Measurements from ENCODE around the gene FLAD1.

The FLAD1 gene

GRCh38 chr1:155035936-155036335, 52.8 kb downstream of the FLAD1 start:
- H3K18ac ChIP-seq (ENCODE audit: low read length) = no peak overlapping the region
- no peak overlapping the region for H3K27ac ChIP-seq (ENCODE audit: low read depth, low read length)
- H4K91ac ChIP-seq (ENCODE audit: low read depth, low read length) = no peak overlapping the region
- DNase-seq = no peak
- no peak overlapping the region for H2BK5ac ChIP-seq (ENCODE audit: low read depth, low read length, poor library complexity)
- H4K8ac ChIP-seq (ENCODE audit: low read depth, low read length) = no peak overlapping the region
- H2AFZ ChIP-seq (ENCODE audit: insufficient read depth, low read length, poor library complexity) = no peak overlapping the region
- no peaks in the 10 kb centered on the region for H3K27me3 ChIP-seq (ENCODE audit: insufficient read depth, low read length)
- H3K9ac ChIP-seq (ENCODE audit: low read length) = no peak overlapping the region
- H3K36me3 ChIP-seq (ENCODE audit: control insufficient read depth in 1 of 2, insufficient read depth in 2 of 2, low read length in 2 of 2) = no peaks in the 10 kb centered on the region
- H2BK120ac ChIP-seq (ENCODE audit: insufficient read depth, low read length, poor library complexity) = no peak overlapping the region
- no peak overlapping the region for H3K14ac ChIP-seq (ENCODE audit: low read length)
- WGBS (ENCODE audit: extremely low coverage, insufficient coverage, insufficient read length) = no CpG with 5 or more reads among the region's 2 CpGs
- H3K4ac ChIP-seq (ENCODE audit: low read depth, low read length) = no peak overlapping the region
- no peak overlapping the region for H3K23ac ChIP-seq (ENCODE audit: low read length)
- no peak overlapping the region for H3K4me3 ChIP-seq (ENCODE audit: low read depth, low read length)
- H3K9me3 ChIP-seq (ENCODE audit: insufficient read depth, low read depth, low read length) = no peaks in the 10 kb centered on the region
- H3K4me2 ChIP-seq (ENCODE audit: low read length) = no peak overlapping the region
- no peaks in the 10 kb centered on the region for H3K79me2 ChIP-seq (ENCODE audit: control insufficient read depth, insufficient read depth, low read length, poor library complexity)
- H3K4me1 ChIP-seq (ENCODE audit: control insufficient read depth in 1 of 2, insufficient read depth in 2 of 2, low read length in 2 of 2) = peaks cover 9% of the 10 kb centered on the region in 2 experiments
- no peak overlapping the region for H2BK12ac ChIP-seq (ENCODE audit: low read length)
- no peak overlapping the region for H2AK5ac ChIP-seq (ENCODE audit: low read length)
- no peaks in the 10 kb centered on the region for H3K79me1 ChIP-seq (ENCODE audit: low read length)
- no peak overlapping the region for H4K12ac ChIP-seq (ENCODE audit: low read depth, low read length)

- no peak overlapping the region for H3K4ac ChIP-seq (ENCODE audit: low read depth, low read length)
- no peak overlapping the region for H2BK120ac ChIP-seq (ENCODE audit: insufficient read depth, low read length, poor library complexity)
- no peak overlapping the region for H4K12ac ChIP-seq (ENCODE audit: low read depth, low read length)
- no peak overlapping the region for H3K9ac ChIP-seq (ENCODE audit: low read length)
- no peak overlapping the region for H2AFZ ChIP-seq (ENCODE audit: insufficient read depth, low read length, poor library complexity)
- H3K27ac ChIP-seq (ENCODE audit: low read depth, low read length) = no peak overlapping the region
- no peak overlapping the region for H4K8ac ChIP-seq (ENCODE audit: low read depth, low read length)
- no peak overlapping the region for H3K23ac ChIP-seq (ENCODE audit: low read length)
- H2AK5ac ChIP-seq (ENCODE audit: low read length) = no peak overlapping the region
- H3K79me2 ChIP-seq (ENCODE audit: control insufficient read depth, insufficient read depth, low read length, poor library complexity) = no peaks in the 10 kb centered on the region
- H4K91ac ChIP-seq (ENCODE audit: low read depth, low read length) = no peak overlapping the region
- no peak overlapping the region for H3K18ac ChIP-seq (ENCODE audit: low read length)
- H3K27me3 ChIP-seq (ENCODE audit: insufficient read depth, low read length) = no peaks in the 10 kb centered on the region
- no peak overlapping the region for H3K4me3 ChIP-seq (ENCODE audit: low read depth, low read length)
- no peaks in the 10 kb centered on the region for H3K9me3 ChIP-seq (ENCODE audit: insufficient read depth, low read depth, low read length)
- H3K4me2 ChIP-seq (ENCODE audit: low read length) = no peak overlapping the region
- no peak overlapping the region for H2BK12ac ChIP-seq (ENCODE audit: low read length)
- peaks cover 9% of the 10 kb centered on the region in 2 experiments for H3K4me1 ChIP-seq (ENCODE audit: control insufficient read depth in 1 of 2, insufficient read depth in 2 of 2, low read length in 2 of 2)
- no peaks in the 10 kb centered on the region for H3K36me3 ChIP-seq (ENCODE audit: control insufficient read depth in 1 of 2, insufficient read depth in 2 of 2, low read length in 2 of 2)
- no CpG with 5 or more reads among the region's 3 CpGs for WGBS (ENCODE audit: extremely low coverage, insufficient coverage, insufficient read length)
- H3K14ac ChIP-seq (ENCODE audit: low read length) = no peak overlapping the region
- H2BK5ac ChIP-seq (ENCODE audit: low read depth, low read length, poor library complexity) = no peak overlapping the region
- H3K79me1 ChIP-seq (ENCODE audit: low read length) = no peaks in the 10 kb centered on the region
- DNase-seq = no peak
Observed at GRCh38 chr1:155037043-155037442, 53.9 kb downstream of the FLAD1 start.

- no peak overlapping the region for H4K91ac ChIP-seq (ENCODE audit: low read depth, low read length)
- no peak overlapping the region for H3K27ac ChIP-seq (ENCODE audit: low read depth, low read length)
- no peak overlapping the region for H3K23ac ChIP-seq (ENCODE audit: low read length)
- no CpG with 5 or more reads among the region's 6 CpGs for WGBS (ENCODE audit: extremely low coverage, insufficient coverage, insufficient read length)
- no peaks in the 10 kb centered on the region for H3K27me3 ChIP-seq (ENCODE audit: insufficient read depth, low read length)
- H2BK120ac ChIP-seq (ENCODE audit: insufficient read depth, low read length, poor library complexity) = no peak overlapping the region
- H4K12ac ChIP-seq (ENCODE audit: low read depth, low read length) = no peak overlapping the region
- DNase-seq = no peak
- no peak overlapping the region for H3K4me2 ChIP-seq (ENCODE audit: low read length)
- H3K4me1 ChIP-seq (ENCODE audit: control insufficient read depth in 1 of 2, insufficient read depth in 2 of 2, low read length in 2 of 2) = peaks cover 9% of the 10 kb centered on the region in 2 experiments
- no peaks in the 10 kb centered on the region for H3K9me3 ChIP-seq (ENCODE audit: insufficient read depth, low read depth, low read length)
- H3K4ac ChIP-seq (ENCODE audit: low read depth, low read length) = no peak overlapping the region
- no peak overlapping the region for H2AFZ ChIP-seq (ENCODE audit: insufficient read depth, low read length, poor library complexity)
- no peak overlapping the region for H2AK5ac ChIP-seq (ENCODE audit: low read length)
- no peak overlapping the region for H2BK5ac ChIP-seq (ENCODE audit: low read depth, low read length, poor library complexity)
- no peaks in the 10 kb centered on the region for H3K79me2 ChIP-seq (ENCODE audit: control insufficient read depth, insufficient read depth, low read length, poor library complexity)
- no peak overlapping the region for H3K18ac ChIP-seq (ENCODE audit: low read length)
- H3K36me3 ChIP-seq (ENCODE audit: control insufficient read depth in 1 of 2, insufficient read depth in 2 of 2, low read length in 2 of 2) = no peaks in the 10 kb centered on the region
- no peak overlapping the region for H3K9ac ChIP-seq (ENCODE audit: low read length)
- no peak overlapping the region for H4K8ac ChIP-seq (ENCODE audit: low read depth, low read length)
- H2BK12ac ChIP-seq (ENCODE audit: low read length) = no peak overlapping the region
- H3K14ac ChIP-seq (ENCODE audit: low read length) = no peak overlapping the region
- no peaks in the 10 kb centered on the region for H3K79me1 ChIP-seq (ENCODE audit: low read length)
- no peak overlapping the region for H3K4me3 ChIP-seq (ENCODE audit: low read depth, low read length)
Observed at GRCh38 chr1:155037851-155038441, 54.8 kb downstream of the FLAD1 start.

GRCh38 chr1:155038602-155039307, 55.6 kb downstream of the FLAD1 start:
- H2BK120ac ChIP-seq (ENCODE audit: insufficient read depth, low read length, poor library complexity) = no peak overlapping the region
- no peaks in the 10 kb centered on the region for H3K79me2 ChIP-seq (ENCODE audit: control insufficient read depth, insufficient read depth, low read length, poor library complexity)
- H4K12ac ChIP-seq (ENCODE audit: low read depth, low read length) = no peak overlapping the region
- no peak overlapping the region for H2BK5ac ChIP-seq (ENCODE audit: low read depth, low read length, poor library complexity)
- H3K4me3 ChIP-seq (ENCODE audit: low read depth, low read length) = no peak overlapping the region
- H3K4me1 ChIP-seq (ENCODE audit: control insufficient read depth in 1 of 2, insufficient read depth in 2 of 2, low read length in 2 of 2) = peaks cover 9% of the 10 kb centered on the region in 2 experiments
- H3K23ac ChIP-seq (ENCODE audit: low read length) = no peak overlapping the region
- no peaks in the 10 kb centered on the region for H3K27me3 ChIP-seq (ENCODE audit: insufficient read depth, low read length)
- no peak overlapping the region for H2AFZ ChIP-seq (ENCODE audit: insufficient read depth, low read length, poor library complexity)
- no peak overlapping the region for H3K14ac ChIP-seq (ENCODE audit: low read length)
- H2AK5ac ChIP-seq (ENCODE audit: low read length) = no peak overlapping the region
- H3K27ac ChIP-seq (ENCODE audit: low read depth, low read length) = no peak overlapping the region
- H3K4ac ChIP-seq (ENCODE audit: low read depth, low read length) = no peak overlapping the region
- H3K36me3 ChIP-seq (ENCODE audit: control insufficient read depth in 1 of 2, insufficient read depth in 2 of 2, low read length in 2 of 2) = no peaks in the 10 kb centered on the region
- H4K91ac ChIP-seq (ENCODE audit: low read depth, low read length) = no peak overlapping the region
- peak in 1 of 2 donors; percentile 58 for DNase-seq
- no peaks in the 10 kb centered on the region for H3K79me1 ChIP-seq (ENCODE audit: low read length)
- no peak overlapping the region for H2BK12ac ChIP-seq (ENCODE audit: low read length)
- no peak overlapping the region for H4K8ac ChIP-seq (ENCODE audit: low read depth, low read length)
- no peak overlapping the region for H3K9ac ChIP-seq (ENCODE audit: low read length)
- WGBS (ENCODE audit: extremely low coverage, insufficient coverage, insufficient read length) = no CpG with 5 or more reads among the region's 8 CpGs
- no peak overlapping the region for H3K4me2 ChIP-seq (ENCODE audit: low read length)
- no peaks in the 10 kb centered on the region for H3K9me3 ChIP-seq (ENCODE audit: insufficient read depth, low read depth, low read length)
- H3K18ac ChIP-seq (ENCODE audit: low read length) = no peak overlapping the region

Data from trophoblast cell (in vitro differentiated cells and primary cell).